ENCODE measurements around the gene CBX5.
A peak's percentile ranks its signal among the peaks of the same experiment; 100 is the strongest.
"Not testable (repeated sequence)": the region's sequence is repeated elsewhere in the genome, so short reads cannot be mapped to it uniquely, and the experiment has no call there.

The CBX5 gene

GRCh38 chr12:54195737-54196347, 84.1 kb downstream of the CBX5 start:
- TF ChIP-seq CTCF (IDR thresholded peaks at IDR 0.05; ENCODE audit: insufficient read depth, low read depth, low read length, missing control alignments), result no peak
- no peak overlapping the region for H3K4me3 ChIP-seq (ENCODE audit: low read length)
- DNase-seq (ENCODE audit: low read depth), result peak; percentile 46

DNA sequence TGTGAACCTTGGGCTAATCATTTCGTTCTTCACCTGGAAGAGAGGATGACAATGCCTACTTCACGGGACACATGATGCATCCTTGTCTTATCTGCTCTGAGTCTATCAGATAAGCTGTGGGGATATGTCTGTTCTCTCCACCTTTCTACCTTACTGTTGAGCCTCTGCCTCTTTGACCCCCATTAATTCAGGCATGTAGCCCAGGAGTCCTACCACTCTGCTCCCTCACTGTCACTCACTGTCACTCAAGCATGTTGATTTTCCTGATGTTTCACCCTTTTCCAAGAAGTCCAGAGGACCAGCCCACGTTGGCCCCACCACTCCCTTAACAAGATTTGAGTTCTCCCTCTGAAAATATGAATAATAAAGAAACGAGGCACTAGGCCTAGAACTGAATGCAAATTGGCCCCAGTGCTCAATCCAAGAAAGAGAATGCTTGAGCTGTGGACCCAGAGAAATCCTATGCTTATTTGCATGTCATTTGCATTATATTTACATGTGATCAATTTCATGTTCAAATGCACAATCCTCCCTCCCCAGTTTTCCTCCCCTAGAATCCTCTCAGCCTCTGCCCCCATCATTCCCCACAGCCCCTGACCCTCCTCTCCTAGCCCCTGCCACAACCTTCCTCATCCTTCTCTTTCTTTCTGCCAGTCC, 84.7 kb downstream of the CBX5 start:
- TF ChIP-seq CTCF (IDR thresholded peaks at IDR 0.05; ENCODE audit: insufficient read depth, low read depth, low read length, missing control alignments), result no peak

DNA sequence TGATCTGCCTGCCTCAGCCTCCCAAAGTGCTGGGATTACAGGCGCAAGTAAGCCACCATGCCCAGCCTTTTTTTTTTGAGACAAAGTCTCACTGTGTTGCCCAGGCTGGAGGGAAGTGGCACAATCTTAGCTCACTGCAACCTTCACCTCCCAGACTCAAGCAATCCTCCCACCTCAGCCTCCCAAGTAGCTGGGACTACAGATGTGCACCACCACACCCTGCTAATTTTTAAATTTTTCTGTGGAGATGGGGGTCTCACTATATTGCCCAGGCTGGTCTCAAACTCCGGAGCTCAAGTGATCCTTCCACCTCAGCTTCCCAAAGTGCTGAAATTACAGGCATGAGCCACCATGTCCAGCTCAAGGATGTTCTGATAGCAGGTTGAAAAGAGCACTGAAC, 85.3 kb downstream of the CBX5 start:
- H3K4me3 ChIP-seq (ENCODE audit: low read length); DNase-seq (ENCODE audit: low read depth): not testable (repeated sequence)

More for the DNA sequence above, 84.7 kb downstream of the CBX5 start:
- no peak for DNase-seq (ENCODE audit: low read depth)
- no peak overlapping the region for H3K4me3 ChIP-seq (ENCODE audit: low read length)

DNA sequence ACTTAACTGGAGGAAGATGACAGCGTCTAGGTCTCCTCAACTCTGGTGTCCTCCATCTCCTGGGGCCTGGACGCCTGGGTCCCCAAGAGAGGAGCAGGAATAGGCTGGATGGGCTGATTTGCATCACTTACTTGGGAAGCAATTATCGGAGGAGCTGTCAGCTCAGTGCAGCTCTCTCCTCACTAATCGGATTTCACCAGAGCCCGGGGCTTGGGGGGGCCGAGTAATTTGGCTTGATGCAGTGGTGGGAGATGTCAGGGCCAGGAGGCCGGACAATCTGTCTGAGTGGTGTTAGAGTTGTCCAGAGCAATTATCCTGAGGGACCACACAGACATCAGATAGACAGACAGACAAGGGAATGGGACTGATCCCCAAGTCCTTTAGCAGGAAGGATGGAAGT, 86.5 kb downstream of the CBX5 start:
- no peak for DNase-seq (ENCODE audit: low read depth)
- TF ChIP-seq CTCF (IDR thresholded peaks at IDR 0.05; ENCODE audit: insufficient read depth, low read depth, low read length, missing control alignments), result no peak
- no peak overlapping the region for H3K4me3 ChIP-seq (ENCODE audit: low read length)

GRCh38 chr12:54191550-54192022, 88.3 kb downstream of the CBX5 start:
- DNase-seq (ENCODE audit: low read depth), result peak; percentile 81
- TF ChIP-seq CTCF (IDR thresholded peaks at IDR 0.05; ENCODE audit: insufficient read depth, low read depth, low read length, missing control alignments), result peak; percentile 87
- H3K4me3 ChIP-seq (ENCODE audit: low read length), result no peak overlapping the region

DNA sequence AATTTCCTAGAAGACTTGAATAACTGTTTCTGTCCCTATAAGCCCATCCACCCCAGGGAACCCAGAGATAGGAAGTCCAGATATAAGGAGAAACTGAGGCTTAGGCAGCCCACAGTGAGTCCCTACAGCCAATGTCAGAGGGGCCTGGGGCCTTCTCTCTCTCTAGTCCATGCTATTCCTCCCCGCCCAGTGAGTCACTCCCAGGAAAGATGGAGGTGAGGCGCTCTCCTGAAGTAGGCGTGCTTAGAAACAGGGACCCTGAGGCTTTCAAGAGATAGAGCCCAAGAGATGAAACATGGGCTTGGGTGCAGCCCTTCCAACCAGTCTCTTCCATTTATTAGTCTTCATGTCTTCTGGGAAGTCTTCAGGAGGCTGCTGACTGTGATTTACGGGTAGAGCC, 88.8 kb downstream of the CBX5 start:
- TF ChIP-seq CTCF (IDR thresholded peaks at IDR 0.05; ENCODE audit: insufficient read depth, low read depth, low read length, missing control alignments), result no peak
- DNase-seq (ENCODE audit: low read depth), result peak; percentile 54
- no peak overlapping the region for H3K4me3 ChIP-seq (ENCODE audit: low read length)

DNA sequence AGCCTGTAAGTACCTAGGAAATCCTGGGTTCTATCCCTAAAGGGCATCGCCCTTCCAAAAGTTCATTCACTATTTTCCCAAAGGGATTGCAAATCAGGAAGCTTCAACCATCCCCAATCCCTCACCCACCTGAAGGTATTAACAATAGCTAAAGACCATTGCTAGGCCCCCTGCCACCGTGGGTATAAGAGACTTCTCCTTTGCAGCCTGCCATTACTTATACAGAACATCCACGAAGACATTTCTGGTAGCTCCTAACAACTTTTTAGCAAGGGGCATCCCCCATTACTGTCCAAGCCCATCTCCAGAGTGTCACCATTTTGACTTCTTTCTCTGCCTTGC, 90.8 kb downstream of the CBX5 start:
- no peak for TF ChIP-seq CTCF (IDR thresholded peaks at IDR 0.05; ENCODE audit: insufficient read depth, low read depth, low read length, missing control alignments)
- DNase-seq (ENCODE audit: low read depth), result no peak

More for the DNA sequence above, 90.8 kb downstream of the CBX5 start:
- peak overlapping the region; percentile 91 for H3K4me3 ChIP-seq (ENCODE audit: low read length)
